HG02840 (cell line): ENCODE results near the gene PLEKHM2.

Source experiments
- ATAC-seq: cut with Tn5 transposase; IDR thresholded peaks from one replicate; pipeline ENCODE4 v1.9.1; 2021; ENCODE audit warnings: mild to moderate bottlenecking, moderate library complexity, moderate number of reproducible peaks; ENCODE audit not compliant: unreplicated experiment, low FRiP score

The PLEKHM2 gene

GRCh38 chr1:15755646-15756040, 71.5 kb downstream of the PLEKHM2 start:
- ATAC-seq = no peak

GRCh38 chr1:15756143-15757015, 72.3 kb downstream of the PLEKHM2 start:
- no peak for ATAC-seq

DNA sequence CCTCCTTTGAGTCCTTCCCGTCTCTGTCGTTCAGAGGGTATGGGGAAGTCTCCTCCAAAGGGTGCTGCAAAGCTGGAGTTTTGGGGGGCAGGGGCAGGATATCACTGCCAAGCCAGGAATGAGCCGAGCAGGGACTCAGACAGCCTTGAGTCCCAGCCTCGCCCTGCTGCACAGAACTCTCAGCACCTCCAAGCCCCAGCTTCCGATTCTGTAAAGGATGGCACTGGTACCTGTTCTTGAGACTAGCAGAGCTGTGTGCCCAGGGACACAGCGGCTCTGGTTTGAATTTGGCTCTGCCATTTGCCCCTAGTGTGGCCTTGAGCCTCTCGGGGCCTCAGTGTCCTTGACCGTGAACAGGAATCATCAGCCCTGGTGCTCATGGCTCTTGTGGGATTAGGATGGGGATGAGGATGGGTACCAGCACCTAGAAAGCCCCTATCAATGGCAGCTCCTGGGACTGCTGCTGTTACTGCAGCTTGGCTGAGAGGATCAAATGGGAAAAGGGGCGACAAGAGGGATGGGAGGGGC, 73.0 kb downstream of the PLEKHM2 start:
- no peak for ATAC-seq

GRCh38 chr1:15757575-15758342, 73.6 kb downstream of the PLEKHM2 start:
- ATAC-seq = no peak

DNA sequence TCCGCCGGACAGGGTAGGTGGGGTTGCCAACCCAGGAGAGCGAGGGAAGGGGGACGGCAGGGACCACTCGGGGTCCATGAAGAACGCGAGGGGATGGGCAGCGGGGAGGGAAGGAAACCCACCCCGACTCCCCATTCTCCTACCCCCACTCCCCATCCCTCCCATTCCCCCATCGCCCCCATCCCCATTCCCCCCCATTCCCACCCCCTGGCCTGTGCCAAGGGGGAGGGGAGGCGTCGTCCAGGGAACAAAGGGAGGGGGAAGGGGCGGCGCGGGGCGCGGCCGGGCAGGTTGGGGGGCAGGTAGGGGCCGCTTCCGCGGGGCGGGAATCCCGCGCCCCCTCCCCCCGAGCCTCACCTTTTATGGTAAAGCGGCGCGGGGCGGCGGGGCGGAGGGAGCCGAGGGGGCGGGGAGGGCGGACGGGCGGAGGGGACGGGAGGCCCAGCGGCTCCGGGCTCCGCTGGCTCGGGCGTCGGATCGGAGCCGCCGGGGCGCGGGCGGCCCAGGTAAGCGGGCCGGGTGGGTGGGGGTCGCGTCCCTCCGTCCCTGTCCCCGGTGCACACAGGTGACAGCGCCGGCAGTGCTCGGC, 74.3 kb downstream of the PLEKHM2 start, which contains the start of gene FBLIM1:
Gene FBLIM1 (plus strand): TSS at position 453 of the 589 bp plus-strand sequence. CDS start 6,189 bp downstream, outside the sequence.
- ATAC-seq = no peak

GRCh38 chr1:15758953-15759661, 75.0 kb downstream of the PLEKHM2 start:
- no peak for ATAC-seq

- ATAC-seq = no peak
Observed at GRCh38 chr1:15760520-15761211, 76.5 kb downstream of the PLEKHM2 start.

GRCh38 chr1:15761366-15762128, 77.4 kb downstream of the PLEKHM2 start:
- ATAC-seq = no peak

GRCh38 chr1:15762546-15762945, 78.4 kb downstream of the PLEKHM2 start:
- ATAC-seq = no peak

DNA sequence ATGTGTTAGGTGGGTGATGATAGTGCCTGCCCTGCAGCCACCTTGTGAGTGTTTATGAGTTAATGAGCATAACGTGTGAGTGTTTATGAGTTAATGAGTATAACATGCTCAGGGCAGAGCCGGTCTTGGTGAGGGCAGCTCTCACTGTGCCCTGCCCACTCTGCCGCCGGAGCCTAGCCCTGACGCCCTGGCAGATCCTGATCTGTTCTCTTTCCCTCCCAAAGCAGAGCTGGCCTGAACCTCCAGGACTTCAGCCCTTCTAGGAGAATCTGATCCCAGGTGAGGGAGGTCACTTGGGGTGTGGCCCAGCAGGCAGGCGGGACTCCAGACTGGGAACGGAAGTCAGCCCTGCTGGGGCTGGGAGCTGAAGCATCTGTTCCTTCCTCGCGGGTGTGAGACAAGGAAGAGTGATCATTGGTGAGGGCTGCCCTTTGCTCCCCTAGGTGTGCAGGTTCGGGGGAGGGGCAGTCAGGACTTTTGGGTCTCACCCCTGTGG, 80.2 kb downstream of the PLEKHM2 start:
- no peak for ATAC-seq

GRCh38 chr1:15764890-15765289, 80.8 kb downstream of the PLEKHM2 start:
- ATAC-seq = no peak

- no peak for ATAC-seq
Observed at GRCh38 chr1:15765495-15766194, 81.5 kb downstream of the PLEKHM2 start.

DNA sequence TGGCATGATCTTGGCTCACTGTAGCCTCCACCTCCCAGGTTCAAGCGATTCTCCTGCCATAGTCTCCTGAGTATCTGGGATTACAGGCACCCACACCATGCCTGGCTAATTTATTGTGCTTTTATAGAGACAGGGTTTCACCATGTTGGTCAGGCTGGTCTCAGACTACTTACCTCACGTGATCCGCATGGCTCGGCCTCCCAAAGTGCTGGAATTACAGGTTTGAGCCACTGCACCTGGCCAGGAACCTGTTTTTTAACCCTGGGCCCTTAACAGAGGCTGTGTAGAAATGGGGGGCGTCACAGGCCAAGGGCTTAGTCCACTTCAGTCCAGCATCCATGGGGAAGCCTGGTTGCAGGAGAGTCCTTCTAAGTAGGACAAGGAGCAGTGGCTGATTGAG, 83.8 kb downstream of the PLEKHM2 start:
- no peak for ATAC-seq

- no peak for ATAC-seq
Observed at GRCh38 chr1:15768388-15768787, 84.3 kb downstream of the PLEKHM2 start.

DNA sequence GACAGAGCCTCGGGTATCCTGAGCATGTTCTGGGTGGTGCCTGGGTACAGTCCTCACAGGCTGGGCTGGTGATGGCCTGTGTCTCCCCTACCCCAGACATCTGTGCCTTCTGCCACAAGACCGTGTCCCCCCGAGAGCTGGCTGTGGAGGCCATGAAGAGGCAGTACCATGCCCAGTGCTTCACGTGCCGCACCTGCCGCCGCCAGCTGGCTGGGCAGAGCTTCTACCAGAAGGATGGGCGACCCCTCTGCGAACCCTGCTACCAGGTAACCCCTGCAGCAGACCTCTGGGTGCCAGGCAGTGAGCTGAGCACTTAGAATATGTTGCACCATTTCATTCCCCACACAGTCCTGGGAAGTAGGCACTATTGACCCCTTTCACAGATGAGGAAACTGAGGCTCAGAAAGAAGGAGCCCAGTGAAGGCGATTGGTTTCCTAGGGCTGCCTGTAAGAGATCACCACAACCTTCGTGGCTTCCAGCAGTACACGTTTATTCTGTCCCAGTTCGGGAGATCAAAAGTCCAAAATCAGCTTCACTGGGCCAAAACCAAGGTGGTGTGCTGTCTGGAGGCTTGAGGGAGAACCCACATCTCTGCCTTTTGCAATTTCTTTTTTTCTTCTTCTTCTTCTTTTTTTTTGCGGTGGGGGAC, 86.3 kb downstream of the PLEKHM2 start:
- no peak for ATAC-seq

- ATAC-seq = no peak
Observed at GRCh38 chr1:15771836-15772515, 87.9 kb downstream of the PLEKHM2 start.

DNA sequence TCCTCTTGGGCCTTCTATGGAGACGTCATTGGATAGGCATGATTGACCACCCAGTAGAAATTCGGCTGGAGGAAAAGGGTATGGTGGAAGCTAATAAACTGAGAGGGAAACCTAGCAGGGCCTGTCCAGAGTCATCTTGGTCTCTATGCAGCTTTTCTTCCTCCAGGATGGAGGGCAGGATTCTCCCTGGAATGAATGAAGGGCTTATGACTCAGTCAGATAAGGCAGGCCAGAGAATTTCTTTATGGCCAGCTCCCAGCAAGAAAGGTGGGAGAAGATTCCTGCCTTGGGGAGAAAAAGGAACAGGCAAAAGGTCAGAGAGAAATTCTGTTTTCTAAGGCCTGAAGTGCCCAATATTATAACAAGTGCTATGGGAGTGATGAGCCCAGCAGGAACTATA, 91.6 kb downstream of the PLEKHM2 start:
- no peak for ATAC-seq
